ENCODE data around the gene SDK1. TPM values are rescaled to one million over a fixed set of nuclear protein-coding genes. Genes with fewer than 3 reads are reported as not detected.

The SDK1 gene
- total and polyA plus RNA-seq, 4 donors = 0.12 to 0.47 (median 0.36) TPM

- Histone ChIP-seq H3K36me3 (ENCODE audit: control insufficient read depth in 4 of 4, insufficient read depth in 3 of 4, low read depth in 1 of 4, low read length in 3 of 4) (no peaks in the 10 kb centered on the region), H3K4me1 (ENCODE audit: control insufficient read depth in 4 of 4, insufficient read depth in 4 of 4, low read length in 3 of 4) (no peaks in the 10 kb centered on the region), H3K4me3 (ENCODE audit: low read depth in 1 of 3, low read length in 3 of 3) (no peak overlapping the region), H3K9me3 (ENCODE audit: control insufficient read depth in 4 of 4, low read length in 3 of 4) (no peaks in the 10 kb centered on the region), H3K27ac (ENCODE audit: low read depth in 1 of 2, low read length in 2 of 2) (no peak overlapping the region), H3K27me3 (ENCODE audit: control insufficient read depth in 4 of 4, insufficient read depth in 4 of 4, low read length in 3 of 4) (no peaks in the 10 kb centered on the region), H3K9ac (ENCODE audit: low read depth in 1 of 2, low read length in 2 of 2) (no peak overlapping the region)
- TF ChIP-seq EGR1 (IDR thresholded peaks at IDR 0.05; ENCODE audit: low read depth in 2 of 2) (no peak), NR2F2 (IDR thresholded peaks at IDR 0.05) (no peak), HNF4G (IDR thresholded peaks at IDR 0.05) (no peak), HNF4A (conservative IDR thresholded peaks at IDR 0.05) (no peak), JUND (IDR thresholded peaks at IDR 0.05) (no peak), RXRA (IDR thresholded peaks at IDR 0.05) (no peak), CTCF (IDR thresholded peaks at IDR 0.05; ENCODE audit: low read depth, low read length, missing input control) (no peak), ZBTB33 (IDR thresholded peaks at IDR 0.05) (no peak), YY1 (IDR thresholded peaks at IDR 0.05) (no peak), FOXA1 (IDR thresholded peaks at IDR 0.05) (no peak), GABPA (IDR thresholded peaks at IDR 0.05 in 1 of 2, conservative IDR thresholded peaks at IDR 0.05 in 1 of 2) (no peak), ATF3 (IDR thresholded peaks at IDR 0.05) (no peak), SP1 (IDR thresholded peaks at IDR 0.05) (no peak), RAD21 (IDR thresholded peaks at IDR 0.05) (no peak), MAX (IDR thresholded peaks at IDR 0.05) (no peak), FOXA2 (IDR thresholded peaks at IDR 0.05) (no peak), TAF1 (conservative IDR thresholded peaks at IDR 0.05) (no peak), REST (IDR thresholded peaks at IDR 0.05) (no peak)
- WGBS = 87% methylated on average over 10 of the region's 10 CpGs
- DNase-seq (ENCODE audit: low spot score) = peak; percentile 3
Observed at GRCh38 chr7:4073052-4073451, 772.0 kb downstream of the SDK1 start.

Measured in liver (tissue), 9 donors.